Mononuclear cell (primary cell): ENCODE results near the gene KREMEN1. TPM values are rescaled to one million over a fixed set of nuclear protein-coding genes. Genes with fewer than 3 reads are reported as not detected.

Source experiments
- H3K27me3 ChIP-seq: 2 replicates; pipeline ENCODE4 v1.6.0; 2011; ENCODE audit warnings: low read length, control low read depth; ENCODE audit not compliant: insufficient read depth
- H3K4me1 ChIP-seq: 2 replicates; pipeline ENCODE4 v1.5.1; 2011; ENCODE audit warnings: mild to moderate bottlenecking, low read length, control low read depth; ENCODE audit not compliant: insufficient read depth
- H3K4me3 ChIP-seq: 2 replicates; pipeline ENCODE4 v1.5.1; 2011; ENCODE audit warnings: mild to moderate bottlenecking, low read length, moderate library complexity
- H3K9me3 ChIP-seq: 2 replicates; pipeline ENCODE4 v1.5.1; 2011; ENCODE audit warnings: low read depth, mild to moderate bottlenecking, control low read depth, low read length
- total RNA-seq: library from RNA; depleted of rRNA; stranded (reverse); fragments of >200 nt; gene quantifications from one replicate; pipeline ENCODE4 v1.2.3, GENCODE V29; 2012

KREMEN1 gene
- total RNA-seq, 1 donor: 0.42 TPM

DNA sequence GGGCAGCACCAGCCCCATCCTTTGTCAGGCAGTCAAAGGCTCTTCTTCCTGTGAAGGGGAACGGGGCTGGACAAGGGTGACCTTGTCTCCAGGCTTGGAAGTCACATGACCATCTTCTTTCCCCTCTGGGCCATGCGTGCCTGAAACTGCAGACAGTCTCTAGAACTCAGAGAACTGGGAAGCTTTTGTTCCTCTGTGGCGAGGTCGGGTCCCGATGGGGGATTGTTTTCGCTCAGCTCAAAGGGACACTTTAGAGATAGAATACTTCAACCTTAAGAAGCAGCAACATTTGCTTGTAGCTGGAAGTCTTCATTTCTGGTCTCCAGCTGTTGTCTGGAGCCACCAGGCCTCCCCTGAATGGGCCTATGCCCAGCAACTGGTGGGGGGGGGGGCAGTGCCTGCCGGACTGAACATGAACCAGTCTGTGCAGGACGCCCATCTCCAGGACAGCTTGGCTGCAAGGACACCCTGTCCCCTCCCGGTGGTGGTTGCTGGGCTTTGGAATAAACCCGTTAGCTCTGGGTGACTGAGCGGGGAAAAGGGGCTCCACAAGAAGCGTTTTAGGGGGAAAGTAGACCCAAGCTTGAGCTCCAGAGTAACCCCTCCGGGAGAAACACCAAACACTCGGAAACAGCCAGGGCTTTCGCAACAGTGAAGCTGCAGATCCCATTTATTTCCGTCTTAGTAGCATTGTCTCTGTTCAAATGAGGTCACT lies 77.2 kb downstream of the KREMEN1 start:
- Histone ChIP-seq H3K27me3 (no peaks in the 10 kb centered on the region), H3K4me1 (peaks cover 24% of the 10 kb centered on the region), H3K4me3 (no peak overlapping the region), H3K9me3 (no peaks in the 10 kb centered on the region)

DNA sequence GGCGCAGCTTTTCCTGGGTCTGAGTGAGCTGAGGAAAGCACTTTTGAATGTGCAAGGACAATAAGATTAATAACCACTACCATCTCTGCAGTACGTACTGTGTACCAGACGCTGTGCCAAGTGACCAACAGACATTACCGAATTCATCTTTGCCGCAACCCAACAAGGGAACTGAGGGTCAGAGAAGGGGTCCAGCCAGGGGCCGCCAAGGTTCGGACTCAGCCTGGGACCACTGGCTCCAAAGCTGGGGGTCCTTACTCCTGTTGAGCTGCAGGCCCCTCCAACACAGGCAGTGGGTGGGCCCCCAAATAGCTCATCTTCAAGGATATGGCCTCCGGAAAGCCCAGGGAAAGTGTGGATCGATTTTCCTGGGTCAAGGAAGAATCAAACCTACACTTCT lies 77.9 kb downstream of the KREMEN1 start:
- Histone ChIP-seq H3K9me3 (no peaks in the 10 kb centered on the region), H3K4me3 (no peak overlapping the region), H3K27me3 (no peaks in the 10 kb centered on the region), H3K4me1 (peaks cover 24% of the 10 kb centered on the region)

DNA sequence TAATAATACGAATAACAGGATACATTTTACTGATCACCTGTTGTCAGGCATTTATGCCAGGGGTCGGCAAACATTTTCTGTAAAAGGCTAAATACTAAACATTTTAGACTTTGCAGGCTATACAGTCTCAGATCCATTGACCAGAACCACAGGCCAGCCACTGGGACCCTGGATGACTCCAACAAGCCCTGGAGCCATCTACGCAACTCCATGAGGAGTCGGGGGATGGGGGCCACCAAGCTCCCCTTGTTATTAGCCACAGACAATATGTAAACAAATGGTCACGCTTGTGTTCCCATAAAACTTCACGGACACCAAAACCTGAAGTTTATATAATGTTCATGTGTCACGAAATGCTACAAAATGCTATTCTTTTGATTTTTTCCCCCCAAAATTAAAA lies 78.5 kb downstream of the KREMEN1 start:
- Histone ChIP-seq H3K4me1 (peaks cover 24% of the 10 kb centered on the region), H3K4me3 (no peak overlapping the region), H3K9me3 (no peaks in the 10 kb centered on the region), H3K27me3 (no peaks in the 10 kb centered on the region)

DNA sequence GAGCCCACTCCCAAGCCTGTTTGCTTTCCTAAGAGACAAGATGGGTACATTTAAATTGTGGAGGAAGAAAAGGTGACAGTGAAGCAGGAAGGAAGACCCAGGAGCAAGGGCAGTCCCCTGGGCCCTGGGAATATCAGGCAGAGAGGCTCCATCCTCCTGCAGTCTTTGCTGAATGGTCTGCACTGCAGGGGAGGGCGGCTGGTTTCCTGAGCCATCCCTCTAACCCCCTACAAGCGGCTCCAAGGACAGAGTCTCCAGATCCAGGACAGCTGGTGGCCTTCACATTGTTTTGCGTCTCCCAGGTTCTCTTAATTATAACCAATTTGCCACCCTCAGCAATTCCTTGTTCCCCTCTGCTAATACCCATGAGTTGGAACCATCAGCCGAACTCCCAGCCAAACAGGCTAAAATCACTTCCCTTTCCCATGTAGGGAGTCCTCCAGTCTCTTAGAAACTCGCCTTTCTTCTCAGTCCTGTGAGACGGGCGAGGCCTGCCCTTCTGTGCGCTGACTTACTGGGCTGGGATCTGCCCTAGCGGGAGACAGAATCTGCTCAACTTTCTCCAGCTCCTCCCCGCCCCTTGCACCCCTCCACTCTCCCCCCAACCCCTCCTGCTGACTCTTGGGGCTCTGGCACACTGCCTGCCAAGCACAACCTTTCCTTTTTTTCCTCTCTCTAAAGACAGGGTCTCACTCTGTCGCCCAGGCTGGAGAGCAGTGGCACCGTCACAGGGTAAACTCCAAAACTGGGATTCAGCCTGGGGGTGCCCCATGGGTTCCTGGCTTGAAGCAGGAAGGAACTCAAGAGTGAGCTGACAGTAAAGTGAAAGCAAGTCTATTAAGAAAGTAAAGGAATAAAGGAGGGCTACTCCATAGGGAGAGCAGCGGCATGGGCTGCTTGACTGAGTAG lies 79.5 kb downstream of the KREMEN1 start:
- no peak overlapping the region for H3K4me3 ChIP-seq
- peaks cover 24% of the 10 kb centered on the region for H3K4me1 ChIP-seq
- H3K27me3 ChIP-seq: no peaks in the 10 kb centered on the region
- H3K9me3 ChIP-seq: no peaks in the 10 kb centered on the region

DNA sequence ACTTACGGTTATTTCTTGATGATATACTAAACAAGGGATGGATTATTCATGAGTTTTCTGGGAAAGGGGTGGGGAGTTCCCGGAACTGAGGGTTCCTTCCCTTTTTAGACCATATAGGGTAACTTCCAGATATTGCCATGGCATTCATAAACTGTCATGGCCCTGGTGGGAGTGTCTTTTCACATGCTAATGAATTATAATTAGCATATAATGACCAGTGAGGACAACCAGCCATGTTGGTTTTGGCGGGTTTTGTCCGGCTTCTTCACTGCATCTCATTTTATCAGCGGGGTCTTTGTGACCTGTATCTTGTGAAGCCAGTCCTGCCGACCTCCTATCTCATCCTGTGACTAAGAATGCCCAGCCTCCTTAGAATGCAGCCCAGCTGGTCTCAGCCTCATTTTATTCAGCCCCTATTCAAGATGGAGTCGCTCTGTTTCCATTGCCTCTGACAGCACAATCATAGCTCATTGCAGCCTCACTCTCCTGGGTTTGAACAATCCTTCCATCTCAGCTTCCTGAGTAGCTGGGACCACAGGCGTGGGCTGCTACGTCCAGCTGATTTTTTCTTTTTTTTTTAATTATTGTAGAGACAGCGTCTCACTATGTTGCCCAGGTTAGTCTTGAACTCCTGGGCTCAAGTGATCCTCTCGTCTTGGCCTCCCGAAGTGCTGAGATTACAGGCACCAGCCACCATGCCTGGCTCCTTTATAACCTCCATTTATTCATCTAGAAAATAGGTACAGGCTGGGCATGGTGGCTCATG lies 80.3 kb downstream of the KREMEN1 start:
- H3K9me3 ChIP-seq: no peaks in the 10 kb centered on the region
- no peaks in the 10 kb centered on the region for H3K27me3 ChIP-seq
- no peak overlapping the region for H3K4me3 ChIP-seq
- peaks cover 24% of the 10 kb centered on the region for H3K4me1 ChIP-seq

DNA sequence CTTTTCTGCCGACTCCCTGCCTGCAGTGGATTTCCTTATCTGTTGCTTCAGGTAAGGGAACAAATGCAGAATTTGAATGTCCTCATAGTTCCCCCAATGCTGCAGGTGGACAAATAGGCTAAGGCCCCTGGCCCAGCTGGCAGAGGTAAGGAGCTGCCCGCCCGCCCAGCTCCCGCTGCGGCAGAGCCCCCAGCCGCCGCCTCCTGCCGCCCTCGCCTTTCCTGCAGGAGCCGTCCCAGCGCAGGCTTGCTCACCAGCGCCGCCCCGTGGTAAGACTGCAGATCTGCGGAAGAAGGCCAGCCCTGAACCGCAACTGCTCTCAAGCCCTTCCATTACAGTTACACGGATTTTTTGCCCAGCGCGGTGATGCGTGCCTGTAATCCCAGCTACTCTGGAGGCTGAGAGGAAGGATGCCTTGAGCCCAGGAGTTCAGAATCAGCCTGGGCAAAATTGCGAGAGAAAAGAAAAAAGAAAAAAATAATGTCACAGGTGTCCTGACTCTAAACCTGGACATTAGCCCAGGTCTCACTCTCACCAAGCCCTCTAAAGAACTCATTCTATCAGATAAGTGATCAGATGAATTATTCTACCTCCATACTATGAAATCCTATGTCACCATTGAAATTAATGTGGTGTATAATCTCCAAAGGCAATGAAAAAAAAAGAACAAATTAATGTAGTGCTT lies 81.7 kb downstream of the KREMEN1 start:
- no peak overlapping the region for H3K4me3 ChIP-seq
- peaks cover 24% of the 10 kb centered on the region for H3K4me1 ChIP-seq
- no peaks in the 10 kb centered on the region for H3K9me3 ChIP-seq
- no peaks in the 10 kb centered on the region for H3K27me3 ChIP-seq

DNA sequence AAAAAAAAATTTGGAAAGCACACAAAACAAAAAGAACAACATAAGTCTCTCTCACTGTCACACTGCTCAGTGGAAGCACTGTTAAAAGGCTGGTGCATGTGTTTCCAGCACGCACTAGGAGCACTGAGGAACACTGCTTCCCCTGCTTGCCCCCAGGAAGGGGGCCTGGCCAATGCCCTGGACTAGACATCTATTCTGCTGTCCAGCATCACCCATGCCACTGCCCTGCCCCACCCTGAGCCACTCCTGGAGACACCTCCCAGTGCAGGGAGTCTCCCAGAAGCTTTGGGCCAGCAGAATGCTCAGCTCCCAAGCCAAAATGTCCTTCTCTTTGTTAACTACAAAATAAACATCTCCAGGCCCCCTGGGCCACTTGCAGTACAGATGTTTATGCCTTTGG lies 83.1 kb downstream of the KREMEN1 start:
- Histone ChIP-seq H3K27me3 (no peaks in the 10 kb centered on the region), H3K9me3 (no peaks in the 10 kb centered on the region), H3K4me1 (peaks cover 24% of the 10 kb centered on the region), H3K4me3 (no peak overlapping the region)

DNA sequence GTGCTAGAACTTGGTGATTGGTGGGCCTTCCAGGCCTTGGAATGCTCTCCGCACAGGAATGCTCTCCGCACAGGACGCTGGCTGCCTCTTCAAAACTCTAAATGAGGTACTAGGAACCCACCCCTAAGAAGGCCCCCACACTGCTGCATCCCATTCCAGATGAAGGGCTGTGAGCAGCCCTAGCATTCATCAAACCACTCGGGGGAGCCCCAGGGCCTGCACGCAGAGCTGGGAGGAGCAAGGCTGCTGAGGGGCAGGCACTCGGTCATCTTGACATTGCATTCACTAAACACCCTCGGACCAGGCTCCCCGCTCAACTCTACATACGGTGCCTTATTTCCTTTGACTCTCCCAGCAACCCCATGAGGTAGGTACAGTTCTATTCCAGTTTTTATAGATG lies 83.7 kb downstream of the KREMEN1 start:
- Histone ChIP-seq H3K9me3 (no peaks in the 10 kb centered on the region), H3K4me1 (peaks cover 24% of the 10 kb centered on the region), H3K27me3 (no peaks in the 10 kb centered on the region), H3K4me3 (no peak overlapping the region)

DNA sequence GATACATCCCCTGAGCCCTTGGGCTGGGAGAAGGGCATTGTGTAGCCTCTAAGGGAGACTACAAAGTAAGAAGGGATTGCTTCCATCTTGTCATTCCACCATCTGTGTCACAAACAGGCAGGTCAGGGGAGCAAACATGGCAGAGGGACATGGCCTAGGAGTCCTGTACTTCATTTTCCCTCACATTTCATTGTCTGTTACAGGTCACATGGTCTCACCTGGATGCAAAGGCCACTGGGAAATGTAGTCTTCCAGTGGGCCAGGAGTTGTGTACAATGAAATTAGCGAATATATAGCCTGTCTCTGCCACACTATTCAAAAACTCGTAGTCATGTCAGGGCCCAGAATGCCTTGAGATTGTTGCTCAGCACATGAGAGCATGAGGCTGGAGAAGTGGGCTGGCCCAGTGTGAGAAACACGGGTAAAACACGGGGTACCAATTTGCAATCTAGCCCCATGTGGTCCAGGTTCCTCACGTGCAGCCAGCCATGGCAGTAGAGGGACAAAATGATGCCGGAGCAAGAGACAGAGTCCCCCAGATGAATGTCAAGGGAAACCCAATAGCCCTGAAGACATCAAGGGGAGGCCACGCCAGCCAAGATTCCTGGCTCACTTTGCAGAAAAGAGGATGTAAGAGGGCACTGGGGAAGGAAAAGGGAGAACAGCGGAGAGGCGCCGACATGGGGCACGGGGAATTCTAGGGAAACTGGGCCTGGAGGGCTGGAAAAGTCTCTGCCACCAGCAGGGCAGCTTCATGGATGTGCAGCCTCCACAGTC lies 85.1 kb downstream of the KREMEN1 start:
- Histone ChIP-seq H3K4me3 (no peak overlapping the region), H3K9me3 (no peaks in the 10 kb centered on the region), H3K4me1 (peaks cover 13% of the 10 kb centered on the region), H3K27me3 (no peaks in the 10 kb centered on the region)

DNA sequence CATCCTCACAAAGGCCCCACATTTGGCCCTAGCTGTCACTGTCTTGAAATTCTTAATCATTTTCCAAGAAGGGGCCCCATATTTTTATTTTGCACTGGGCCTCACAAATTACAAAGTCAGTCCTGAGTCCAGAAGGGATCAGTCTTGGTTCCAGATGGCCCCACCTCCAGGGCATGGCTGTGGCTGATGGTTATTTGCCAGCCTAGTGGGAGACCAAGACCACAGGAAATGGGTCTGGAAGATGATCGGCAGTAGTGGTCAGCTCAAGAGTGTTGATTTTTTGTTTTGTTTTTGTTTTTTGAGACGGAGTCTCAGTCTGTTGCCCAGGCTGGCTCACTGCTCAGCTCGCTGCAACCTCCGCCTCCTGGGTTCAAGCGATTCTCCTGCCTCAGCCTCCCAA lies 85.7 kb downstream of the KREMEN1 start:
- Histone ChIP-seq H3K4me1 (peaks cover 8% of the 10 kb centered on the region), H3K4me3 (no peak overlapping the region), H3K9me3 (no peaks in the 10 kb centered on the region), H3K27me3 (no peaks in the 10 kb centered on the region)

DNA sequence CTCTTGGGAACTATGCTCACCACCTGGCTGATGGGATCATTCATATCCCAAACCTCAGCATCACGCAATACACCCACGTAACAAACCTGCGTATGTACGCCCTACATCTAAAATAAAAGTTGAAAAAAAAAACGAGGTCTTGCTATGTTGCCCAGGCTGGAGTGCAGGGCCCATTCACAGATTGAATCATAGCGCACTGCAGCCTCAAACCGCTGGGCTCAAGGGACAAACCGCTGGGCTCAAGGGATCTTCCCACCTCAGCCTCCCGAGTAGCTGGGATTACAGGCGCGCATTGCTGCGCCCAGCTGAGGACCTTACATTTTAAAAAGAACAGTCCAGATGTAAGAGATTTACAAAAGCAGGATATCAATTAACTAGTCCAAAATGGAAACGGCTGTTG lies 91.0 kb downstream of the KREMEN1 start:
- H3K9me3 ChIP-seq: no peaks in the 10 kb centered on the region
- no peak overlapping the region for H3K4me3 ChIP-seq
- no peaks in the 10 kb centered on the region for H3K27me3 ChIP-seq
- peaks cover 17% of the 10 kb centered on the region for H3K4me1 ChIP-seq

DNA sequence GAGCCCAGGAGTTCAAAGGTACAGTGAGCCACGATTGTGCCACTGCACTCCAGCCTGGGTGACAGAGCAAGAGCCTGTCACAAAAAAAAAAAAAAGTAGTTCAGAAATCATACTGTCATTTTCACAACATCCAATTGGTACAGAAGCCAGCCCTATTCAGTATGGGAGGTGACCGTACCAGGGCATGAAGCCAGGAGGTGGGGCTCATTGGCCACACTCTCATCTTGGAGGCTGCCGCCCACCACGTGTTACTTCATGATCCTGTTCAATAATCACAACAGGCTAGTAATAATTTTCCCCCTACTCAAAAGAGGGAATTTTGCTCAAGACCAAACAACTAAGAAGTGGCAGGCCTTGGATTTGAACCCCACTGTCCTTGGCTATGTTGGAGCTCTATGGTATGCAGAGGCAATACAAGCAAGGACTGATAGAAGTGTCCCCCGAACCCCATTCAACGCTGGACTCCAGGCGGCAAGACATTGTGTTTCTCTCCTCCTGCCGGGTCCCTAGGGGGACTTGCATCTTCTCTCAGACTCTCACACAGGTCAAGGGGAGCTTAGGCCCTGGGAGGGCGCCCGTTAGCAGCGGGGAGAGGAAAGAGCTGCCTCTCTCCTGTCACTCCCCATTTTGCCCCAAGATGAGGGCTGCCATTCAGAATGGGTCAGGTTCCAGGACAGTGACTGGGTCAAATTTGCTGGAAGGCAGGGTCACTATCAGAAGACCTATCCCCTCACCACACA lies 92.7 kb downstream of the KREMEN1 start:
- H3K9me3 ChIP-seq: no peaks in the 10 kb centered on the region
- no peak overlapping the region for H3K4me3 ChIP-seq
- H3K27me3 ChIP-seq: no peaks in the 10 kb centered on the region
- H3K4me1 ChIP-seq: peaks cover 17% of the 10 kb centered on the region

DNA sequence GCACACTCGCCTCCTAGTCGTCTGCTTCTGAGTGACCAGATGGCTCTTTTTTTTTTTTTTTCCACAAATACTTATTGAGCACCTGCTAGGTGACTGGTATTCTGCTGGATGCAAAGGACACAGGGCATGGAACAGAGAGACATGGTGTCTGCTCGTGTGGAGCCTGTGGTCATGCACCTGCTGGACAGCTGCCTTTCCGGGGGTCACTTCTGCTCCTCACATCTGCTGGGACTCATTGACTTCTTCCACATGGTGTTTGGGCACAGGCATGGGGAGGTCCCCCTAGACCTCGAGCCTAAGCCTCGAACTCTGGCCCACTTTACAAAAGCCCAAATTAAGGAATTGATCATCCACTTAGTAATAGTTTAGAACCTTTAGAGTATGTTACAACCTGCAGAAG lies 93.3 kb downstream of the KREMEN1 start:
- H3K27me3 ChIP-seq: no peaks in the 10 kb centered on the region
- H3K4me3 ChIP-seq: no peak overlapping the region
- H3K4me1 ChIP-seq: peaks cover 17% of the 10 kb centered on the region
- no peaks in the 10 kb centered on the region for H3K9me3 ChIP-seq
